Panc1 (cell line): ENCODE data around the gene ITGB5. TPM values are rescaled to one million over a fixed set of nuclear protein-coding genes. Genes with fewer than 3 reads are reported as not detected.

ENCODE experiments used
- ATAC-seq: fragments of 200-7000 bp; cut with Tn5 transposase; 2 replicates; pipeline ENCODE4 v1.9.1; 2020; ENCODE audit warnings: mild to moderate bottlenecking, moderate library complexity
- BruUV-seq: library from RNA; stranded (reverse); fragments of 400-500 nt; replicated peaks from 2 replicates; lab custom pipeline; 2021; lab: Mats Ljungman, UMichigan
- CTCF ChIA-PET: fragments of 300-600 bp; sonication (Branson Sonifier 250); formaldehyde crosslinking; loops from one replicate; lab custom pipeline; 2022; ENCODE audit warnings: antibody characterized with exemption; lab: Charles Lee
- POLR2A ChIA-PET: fragments of 300-600 bp; sonication (Branson Sonifier 250); formaldehyde crosslinking; loops from one replicate; lab custom pipeline; 2022; ENCODE audit warnings: antibody characterized with exemption; lab: Charles Lee
- DNase-seq: peaks from one replicate; pipeline ENCODE4 v3.0.0-alpha.2; 2010; ENCODE audit warnings: low read depth, low spot score
- H3K27ac ChIP-seq: 2 replicates; pipeline ENCODE4 v1.5.1; 2011; ENCODE audit warnings: mild to moderate bottlenecking, low read length, inconsistent platforms
- H3K27me3 ChIP-seq: fragments of 200-500 bp; sonication (Bioruptor generic); 2 replicates; pipeline ENCODE4 v1.6.0; 2014; ENCODE audit warnings: low read length, inconsistent platforms; ENCODE audit not compliant: control insufficient read depth, insufficient read depth
- H3K36me3 ChIP-seq: fragments of 200-500 bp; sonication (Bioruptor generic); 2 replicates; pipeline ENCODE4 v1.5.1; 2014; ENCODE audit warnings: inconsistent platforms, mild to moderate bottlenecking, low read length, moderate library complexity; ENCODE audit not compliant: control insufficient read depth, insufficient read depth
- H3K4me1 ChIP-seq: 2 replicates; pipeline ENCODE4 v1.5.1; 2011; ENCODE audit warnings: inconsistent platforms, mild to moderate bottlenecking, low read length, moderate library complexity; ENCODE audit not compliant: control insufficient read depth, insufficient read depth
- H3K4me3 ChIP-seq, 2 experiments: 2 replicates each; pipeline ENCODE4 v1.5.1; 2011 to 2012; ENCODE audit warnings: low read depth in 2 of 2, low read length in 2 of 2, mild to moderate bottlenecking in 2 of 2, inconsistent platforms in 1 of 2, moderate library complexity in 1 of 2
- H3K9me3 ChIP-seq: fragments of 200-500 bp; sonication (Bioruptor generic); 2 replicates; pipeline ENCODE4 v1.5.1; 2014; ENCODE audit warnings: low read depth, mild to moderate bottlenecking, inconsistent platforms, low read length, moderate library complexity; ENCODE audit not compliant: control insufficient read depth, insufficient read depth
- POLR2AphosphoS5 ChIP-seq: IDR thresholded peaks from 2 replicates; pipeline ENCODE4 v1.6.1; 2012; ENCODE audit warnings: mild to moderate bottlenecking, low read depth, low read length, moderate library complexity
- REST ChIP-seq, 2 experiments: IDR thresholded peaks; 2 replicates each; pipeline ENCODE4 v1.6.1; 2011 to 2012; ENCODE audit warnings: low read depth in 2 of 2, control low read depth in 1 of 2, low read length in 1 of 2, mild to moderate bottlenecking in 1 of 2, moderate library complexity in 1 of 2; ENCODE audit not compliant: insufficient read depth in 1 of 2
- SIN3A ChIP-seq: IDR thresholded peaks from 2 replicates; pipeline ENCODE4 v1.6.1; 2012; ENCODE audit warnings: low read depth, mild to moderate bottlenecking, low read length, moderate library complexity, borderline replicate concordance; ENCODE audit not compliant: insufficient read depth
- TCF7L2 ChIP-seq: IDR thresholded peaks from 2 replicates; pipeline ENCODE4 v1.6.1; 2011; ENCODE audit warnings: mild to moderate bottlenecking, low read depth, low read length, inconsistent platforms
- in situ Hi-C: cut with HindIII; loops from 2 replicates; pipeline ENCODE4 v1.10.0; 2016; ENCODE audit warnings: low sequenced_read_pairs, low pct_unique_long_range_greater_than_20kb
- intact Hi-C: fragments of 100-400 bp; cut with micrococcal nuclease; formaldehyde crosslinking; loops from one replicate; pipeline ENCODE4 v1.10.0; 2022; ENCODE audit not compliant: unreplicated experiment
- total RNA-seq: library from RNA; stranded (reverse); gene quantifications from one replicate; pipeline ENCODE4 v1.2.1, GENCODE V29; 2021; ENCODE audit not compliant: unreplicated experiment
- TF ChIP-seq, protein P1 (sequence below): fragments of 450-650 bp; IDR thresholded peaks from 2 replicates; pipeline ENCODE4 v1.5.1; 2017; ENCODE audit warnings: mild to moderate bottlenecking

ITGB5 gene
- total RNA-seq, 1 experiment from 2014 or later, result 446 TPM

DNA sequence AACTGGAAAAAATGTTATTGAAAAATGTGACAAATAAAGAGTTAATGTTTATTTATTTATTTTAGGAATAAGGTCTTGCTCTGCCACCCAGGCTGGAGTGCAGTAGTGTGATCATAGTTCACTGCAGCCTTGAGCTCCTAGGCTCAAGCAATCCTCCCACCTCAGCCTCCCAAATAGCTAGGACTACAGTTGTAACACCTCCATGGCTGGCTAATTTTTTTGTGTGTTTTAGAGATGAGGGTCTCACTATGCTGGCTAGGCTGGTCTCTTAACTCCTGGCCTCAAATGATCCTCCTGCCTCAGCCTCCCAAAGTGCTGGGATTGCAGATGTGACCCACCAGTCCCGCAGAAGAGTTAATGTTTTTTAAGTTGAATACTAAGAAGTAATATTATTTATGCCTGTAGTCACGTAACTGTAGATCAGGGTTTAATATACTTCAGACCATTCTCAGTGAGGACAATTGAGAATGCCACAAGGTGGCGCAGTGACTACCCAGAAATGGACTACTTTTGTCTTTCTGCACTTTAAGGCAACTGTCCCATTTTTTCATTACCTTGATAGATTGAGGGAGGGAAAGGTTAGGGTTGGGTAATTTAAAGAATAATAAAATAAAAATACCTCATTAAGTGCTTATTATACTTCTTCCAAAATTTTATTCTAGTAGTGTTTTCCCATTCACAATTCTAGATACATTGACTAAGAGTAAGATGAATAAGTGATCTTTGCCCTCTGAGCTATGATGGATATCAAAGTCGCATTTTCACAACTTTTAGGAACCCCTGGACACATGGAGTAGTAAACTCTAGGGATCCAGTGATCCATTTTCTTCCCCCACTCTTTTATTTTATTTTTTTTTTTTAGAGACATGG, 41.4 kb upstream of the ITGB5 start:
- Histone ChIP-seq H3K27ac (no peak overlapping the region), H3K4me3 (no peak overlapping the region), H3K27me3 (no peaks in the 10 kb centered on the region), H3K36me3 (no peaks in the 10 kb centered on the region), H3K9me3 (no peaks in the 10 kb centered on the region), H3K4me1 (no peaks in the 10 kb centered on the region)
- POLR2A ChIA-PET, result no interaction called here
- peak; percentile 54 for DNase-seq
- in situ Hi-C loops, result no loop called here
- ATAC-seq, result peak; percentile 91
- TF ChIP-seq, protein P1, sequence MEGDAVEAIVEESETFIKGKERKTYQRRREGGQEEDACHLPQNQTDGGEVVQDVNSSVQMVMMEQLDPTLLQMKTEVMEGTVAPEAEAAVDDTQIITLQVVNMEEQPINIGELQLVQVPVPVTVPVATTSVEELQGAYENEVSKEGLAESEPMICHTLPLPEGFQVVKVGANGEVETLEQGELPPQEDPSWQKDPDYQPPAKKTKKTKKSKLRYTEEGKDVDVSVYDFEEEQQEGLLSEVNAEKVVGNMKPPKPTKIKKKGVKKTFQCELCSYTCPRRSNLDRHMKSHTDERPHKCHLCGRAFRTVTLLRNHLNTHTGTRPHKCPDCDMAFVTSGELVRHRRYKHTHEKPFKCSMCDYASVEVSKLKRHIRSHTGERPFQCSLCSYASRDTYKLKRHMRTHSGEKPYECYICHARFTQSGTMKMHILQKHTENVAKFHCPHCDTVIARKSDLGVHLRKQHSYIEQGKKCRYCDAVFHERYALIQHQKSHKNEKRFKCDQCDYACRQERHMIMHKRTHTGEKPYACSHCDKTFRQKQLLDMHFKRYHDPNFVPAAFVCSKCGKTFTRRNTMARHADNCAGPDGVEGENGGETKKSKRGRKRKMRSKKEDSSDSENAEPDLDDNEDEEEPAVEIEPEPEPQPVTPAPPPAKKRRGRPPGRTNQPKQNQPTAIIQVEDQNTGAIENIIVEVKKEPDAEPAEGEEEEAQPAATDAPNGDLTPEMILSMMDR, result peak; percentile 87
- TF ChIP-seq REST (IDR thresholded peaks at IDR 0.05; ENCODE audit: insufficient read depth in 1 of 2, low read depth in 2 of 2, low read length in 1 of 2), result no peak
- TF ChIP-seq SIN3A, result no peak
- TF ChIP-seq POLR2AphosphoS5, result no peak
- TF ChIP-seq TCF7L2, result no peak
- BruUV-seq, result no TSS peak
- intact Hi-C loops, result loop anchor here (1.0 to 5.0 kb wide), 2 partner anchors 274 to 509 kb away; no protein-coding TSS in a partner anchor
- CTCF ChIA-PET, result interaction anchor here (0.5 to 0.9 kb wide), 4 partner anchors 35 to 514 kb away, joined by 3 to 6 read pairs (median 4); no protein-coding TSS in a partner anchor

GRCh38 chr3:124927574-124928045, 40.4 kb upstream of the ITGB5 start:
- in situ Hi-C loops (no loop called here), intact Hi-C loops (loop anchor here (1.0 to 5.0 kb wide), 2 partner anchors 275 to 510 kb away; no protein-coding TSS in a partner anchor)
- Histone ChIP-seq H3K27me3 (no peaks in the 10 kb centered on the region), H3K9me3 (no peaks in the 10 kb centered on the region), H3K27ac (no peak overlapping the region), H3K4me3 (no peak overlapping the region), H3K4me1 (no peaks in the 10 kb centered on the region), H3K36me3 (no peaks in the 10 kb centered on the region)
- POLR2A ChIA-PET, result no interaction called here
- TF ChIP-seq SIN3A (no peak), TCF7L2 (no peak), REST (IDR thresholded peaks at IDR 0.05; ENCODE audit: insufficient read depth in 1 of 2, low read depth in 2 of 2, low read length in 1 of 2) (no peak), POLR2AphosphoS5 (no peak)
- TF ChIP-seq, protein P1, result no peak
- CTCF ChIA-PET, result interaction anchor here (0.7 kb wide), 1 partner anchor 101 kb away, joined by 4 read pairs; no protein-coding TSS in a partner anchor
- no peak for ATAC-seq
- no peak for DNase-seq
- no TSS peak for BruUV-seq
